NCI-H2227 (cell line): ENCODE measurements around the gene CACNA1S.

ENCODE experiments used
- DNase-seq: peaks from one replicate; lab custom pipeline; 2025; ENCODE audit not compliant: unreplicated experiment; lab: John Stamatoyannopoulos, UW

The CACNA1S gene

DNA sequence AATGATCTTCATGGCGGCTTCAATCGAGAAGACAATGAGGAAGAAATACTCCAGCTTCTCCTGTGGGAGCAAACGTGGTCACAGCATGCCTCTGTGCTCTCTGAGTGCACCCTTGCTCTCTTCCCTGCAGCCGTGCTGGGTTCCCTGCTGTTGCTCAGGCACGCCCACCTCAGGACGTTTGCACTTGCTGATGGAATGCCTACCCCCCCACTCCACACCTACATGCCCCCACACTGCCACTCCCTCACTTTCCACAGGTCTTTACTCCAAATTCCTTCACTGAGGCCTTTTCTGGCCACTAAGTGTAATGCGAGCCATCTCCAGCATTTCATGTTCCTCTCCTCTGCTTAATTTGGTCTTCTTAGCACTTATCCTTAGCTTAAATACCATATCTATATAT is 18.3 kb downstream of the CACNA1S start:
- DNase-seq: no peak

DNA sequence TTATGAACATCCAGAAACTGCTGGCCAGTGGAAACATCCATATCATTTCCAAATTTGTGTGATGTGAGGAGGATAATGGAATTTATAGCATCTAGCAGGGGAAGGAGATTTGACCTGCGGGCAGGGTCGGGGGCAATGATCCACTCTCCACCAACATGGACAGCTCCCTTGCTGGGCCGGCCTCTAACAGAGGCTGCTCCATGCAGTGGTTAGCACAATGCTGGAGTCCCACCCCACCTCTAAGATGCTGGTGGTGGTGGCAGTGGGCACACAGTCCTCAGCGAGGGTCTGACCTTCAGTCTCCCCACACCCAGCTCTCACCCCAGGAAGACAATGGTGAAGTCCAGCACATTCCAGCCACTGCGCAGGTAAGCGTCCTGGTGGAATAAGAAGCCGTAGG is 18.7 kb downstream of the CACNA1S start:
- DNase-seq: no peak

DNA sequence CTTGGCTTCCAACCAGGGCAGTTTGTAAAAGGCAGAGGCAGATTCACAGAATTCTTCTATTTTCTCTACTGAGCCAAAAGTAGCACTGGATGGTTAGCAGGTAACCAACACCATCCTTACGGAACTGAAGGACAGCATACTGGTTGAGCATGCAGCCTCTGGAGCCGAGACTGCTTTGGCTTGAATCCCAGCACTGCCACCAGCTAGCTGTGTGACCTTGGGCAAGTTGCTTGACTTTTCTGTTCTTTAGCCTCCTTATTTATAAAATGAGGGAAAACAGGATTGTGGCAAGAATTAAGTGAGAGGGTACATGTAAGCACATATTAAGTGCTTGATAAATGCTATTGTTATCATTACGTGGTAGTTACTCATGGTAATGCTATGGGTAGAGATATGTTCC is 19.5 kb downstream of the CACNA1S start:
- DNase-seq: no peak

DNA sequence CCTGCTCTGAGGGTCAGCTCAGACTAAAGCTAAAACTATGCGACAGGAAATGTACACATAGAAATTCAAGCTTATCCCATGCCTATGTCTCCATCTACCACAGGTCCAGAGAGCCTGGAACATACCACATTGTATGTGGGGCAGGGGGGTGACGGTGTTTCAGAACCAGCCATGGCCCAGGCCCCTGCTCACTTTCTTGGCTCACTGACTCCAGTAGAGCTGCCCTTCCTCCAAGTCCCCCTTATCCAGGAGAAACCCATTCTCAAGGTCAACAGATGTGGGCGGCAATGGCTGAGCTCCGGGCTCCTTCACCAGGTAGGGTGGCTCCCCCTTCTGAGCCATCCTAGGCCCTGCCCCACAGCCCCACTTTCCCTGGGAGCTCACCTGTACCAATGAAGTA is 21.0 kb downstream of the CACNA1S start:
- DNase-seq: no peak

- DNase-seq: no peak
These were observed 21.7 kb downstream of the CACNA1S start for GRCh38 chr1:201090541-201090940.

DNA sequence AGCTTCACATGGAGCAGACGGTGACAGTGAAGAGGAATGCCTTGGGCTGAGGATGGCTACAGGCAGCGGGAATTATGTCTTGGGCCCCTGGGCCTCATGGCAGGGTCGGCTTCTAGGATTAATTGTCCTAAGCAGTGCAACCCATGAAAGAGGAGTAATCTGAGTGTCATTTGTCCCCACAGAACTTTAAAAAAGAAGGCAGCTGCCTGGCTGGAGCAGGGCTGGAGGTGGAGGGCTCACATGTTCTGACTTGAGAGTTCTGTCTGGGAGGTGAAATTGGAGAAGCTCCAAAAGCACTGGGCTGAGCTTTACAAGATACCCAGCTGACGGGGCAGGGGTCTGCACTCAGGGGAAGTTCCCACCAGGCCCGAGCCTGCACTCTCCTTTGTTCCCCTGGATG is 22.6 kb downstream of the CACNA1S start:
- DNase-seq: no peak

GRCh38 chr1:201088901-201089525 is 23.2 kb downstream of the CACNA1S start:
- no peak for DNase-seq

DNA sequence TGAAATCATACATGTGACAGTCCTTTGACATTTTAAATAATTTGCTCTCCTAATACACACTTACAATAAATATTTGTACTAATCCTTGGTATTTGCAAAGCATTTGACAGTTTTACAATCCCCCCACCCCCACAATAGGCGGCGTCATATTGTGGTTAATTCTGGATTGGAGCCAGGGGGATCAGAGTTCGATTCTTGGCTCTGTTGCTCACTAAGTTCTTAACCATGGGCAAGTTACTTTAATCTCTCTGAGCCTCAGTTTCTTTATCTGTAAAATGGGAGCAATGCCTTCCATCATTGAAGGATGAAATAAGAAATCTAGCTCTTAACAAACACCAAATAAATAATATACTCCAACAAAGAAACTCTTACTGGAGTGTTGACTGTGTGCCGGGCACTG is 23.8 kb downstream of the CACNA1S start:
- no peak for DNase-seq

DNA sequence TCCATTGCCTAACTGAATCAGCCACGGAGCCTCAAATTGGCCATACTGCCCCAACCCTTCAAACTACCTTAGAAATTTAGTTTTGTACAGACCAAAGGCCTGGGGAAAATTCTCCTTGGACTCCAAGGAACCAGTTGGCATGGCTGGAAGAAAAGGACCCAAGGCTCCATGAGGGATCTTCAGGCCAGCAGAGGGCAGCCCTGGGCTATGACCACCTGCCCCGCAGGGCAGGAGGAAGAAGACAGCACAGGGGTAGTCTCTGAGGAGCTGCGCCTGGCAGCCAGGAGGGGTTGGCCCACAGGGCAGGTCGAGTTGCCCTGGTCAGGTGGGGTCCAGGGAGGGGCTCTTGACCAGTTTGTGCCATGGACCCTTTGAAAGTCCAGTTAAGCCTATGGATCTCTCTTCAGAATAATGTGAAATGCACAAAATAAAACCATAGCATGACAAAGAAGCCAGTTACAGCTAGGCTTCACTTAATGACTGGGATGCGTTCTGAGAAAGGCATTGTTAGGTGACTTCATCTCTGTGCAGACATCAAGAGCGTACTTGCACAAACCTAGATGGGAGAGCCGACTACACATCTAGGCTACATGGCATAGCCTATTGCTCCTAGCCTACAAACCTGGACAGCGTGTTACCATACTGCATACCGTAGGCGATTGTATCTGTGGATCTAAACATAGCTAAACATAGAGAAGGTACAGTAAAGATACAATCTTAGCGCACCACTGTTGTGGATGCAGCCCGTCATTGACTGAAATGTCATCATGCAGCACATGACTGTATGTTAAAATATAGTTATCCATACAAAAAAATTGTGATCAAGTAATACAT is 26.1 kb downstream of the CACNA1S start:
- no peak for DNase-seq

DNA sequence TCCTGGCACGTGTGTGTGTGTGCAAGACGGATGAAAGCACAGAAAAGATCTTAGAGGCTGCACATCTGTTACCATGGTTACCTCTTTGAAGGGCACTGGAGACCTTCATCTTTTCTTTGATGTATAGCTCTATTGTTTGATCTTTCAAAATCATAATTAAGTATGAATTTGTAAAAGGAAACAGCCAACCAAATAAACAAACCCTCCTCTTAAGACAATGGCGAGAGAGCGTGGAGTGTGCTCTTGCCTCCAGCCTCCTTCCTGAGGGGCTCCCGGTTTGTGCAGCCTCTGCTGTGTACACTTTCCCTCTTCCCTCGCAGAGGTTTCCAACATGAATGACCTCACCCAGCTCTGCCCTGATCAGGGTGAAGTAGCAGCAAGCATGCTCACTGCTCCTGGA is 27.9 kb downstream of the CACNA1S start:
- DNase-seq: peak; percentile 73

GRCh38 chr1:201083741-201084140 is 28.5 kb downstream of the CACNA1S start:
- DNase-seq: no peak

GRCh38 chr1:201080135-201080534 is 32.1 kb downstream of the CACNA1S start:
- DNase-seq: no peak

DNA sequence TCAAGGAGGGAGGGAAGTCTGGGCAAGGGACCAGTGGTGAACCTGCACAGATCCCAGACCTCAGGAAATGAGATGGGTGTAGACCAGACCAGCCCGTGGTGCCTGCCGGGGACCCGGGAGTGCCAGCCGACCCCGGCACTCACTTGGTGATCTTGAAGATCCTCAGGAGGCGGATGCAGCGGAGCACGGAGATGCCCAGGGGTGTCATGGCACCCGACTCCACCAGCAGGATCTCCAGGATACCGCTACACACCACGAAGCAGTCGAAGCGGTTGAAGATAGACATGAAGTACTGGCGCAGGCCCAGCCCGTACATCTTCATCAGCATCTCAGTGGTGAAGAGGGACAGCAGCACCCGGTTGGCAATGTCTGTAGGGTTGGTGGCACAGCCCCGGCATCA is 34.5 kb downstream of the CACNA1S start:
- DNase-seq: no peak

DNA sequence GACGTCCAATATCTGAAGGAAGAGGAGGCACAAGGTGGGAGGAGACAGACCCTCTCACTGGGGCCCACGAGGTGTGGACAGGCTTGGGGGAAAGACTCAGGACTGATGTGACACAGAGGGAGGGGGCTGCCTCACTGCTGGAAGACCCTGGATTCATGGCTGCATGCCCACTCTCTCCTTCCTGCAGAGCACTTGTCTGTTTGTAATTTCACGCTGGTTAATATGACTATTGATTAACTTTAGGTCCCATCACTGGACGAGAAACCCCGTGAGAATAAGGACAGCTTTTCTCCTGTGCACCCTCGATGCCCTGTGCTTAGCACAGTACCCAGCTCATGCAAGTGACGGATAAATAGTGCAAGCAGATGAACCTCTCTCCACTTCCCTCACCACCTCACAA is 35.1 kb downstream of the CACNA1S start:
- DNase-seq: no peak

- DNase-seq: no peak
These were observed 36.1 kb downstream of the CACNA1S start for GRCh38 chr1:201076092-201076491.

GRCh38 chr1:201074018-201074417 is 38.2 kb downstream of the CACNA1S start:
- no peak for DNase-seq

GRCh38 chr1:201072922-201073321 is 39.3 kb downstream of the CACNA1S start:
- no peak for DNase-seq

GRCh38 chr1:201072149-201072548 is 40.1 kb downstream of the CACNA1S start:
- DNase-seq: no peak

- DNase-seq: peak; percentile 21
These were observed 42.6 kb downstream of the CACNA1S start for GRCh38 chr1:201069636-201070035.

DNA sequence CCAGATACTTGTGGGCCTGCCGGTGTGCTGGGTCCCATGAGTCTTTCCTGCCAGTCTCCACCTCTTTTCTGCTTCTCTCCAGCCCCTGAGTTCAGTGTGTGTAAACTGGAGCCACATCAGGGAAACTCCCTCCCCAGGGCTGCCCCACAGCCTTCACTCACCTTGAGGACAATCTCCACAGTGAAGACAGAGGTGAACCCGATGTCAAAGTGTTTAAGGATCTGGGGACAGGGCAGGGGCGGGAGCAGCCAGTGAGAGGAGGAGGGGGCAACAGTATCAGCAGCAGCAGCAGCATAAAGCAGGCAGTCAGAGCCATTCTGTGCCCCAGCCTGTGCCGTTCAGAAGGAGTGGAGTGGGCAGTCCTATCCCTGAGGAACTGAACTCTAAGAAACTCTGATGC is 43.2 kb downstream of the CACNA1S start:
- DNase-seq: no peak

- DNase-seq: no peak
These were observed 45.2 kb downstream of the CACNA1S start for GRCh38 chr1:201066986-201067385.

DNA sequence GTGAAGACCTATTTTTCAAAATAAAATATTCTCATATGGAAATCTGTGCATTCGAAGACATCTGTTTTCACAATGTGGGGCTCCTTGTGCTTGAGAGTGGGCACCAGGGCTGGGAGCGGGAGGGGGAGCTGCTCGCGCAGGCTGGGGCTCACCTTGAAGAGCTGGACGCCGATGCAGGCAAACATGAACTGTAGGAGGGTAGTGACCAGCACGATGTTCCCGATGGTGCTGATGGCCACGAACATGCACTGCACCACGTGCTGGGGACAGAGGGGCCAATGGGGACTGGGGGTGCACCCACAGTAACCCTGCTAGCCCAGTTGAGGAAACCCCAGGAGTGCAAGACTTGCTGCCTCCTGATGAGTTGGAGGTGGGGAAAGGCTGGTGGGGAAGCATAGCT is 46.5 kb downstream of the CACNA1S start:
- no peak for DNase-seq

DNA sequence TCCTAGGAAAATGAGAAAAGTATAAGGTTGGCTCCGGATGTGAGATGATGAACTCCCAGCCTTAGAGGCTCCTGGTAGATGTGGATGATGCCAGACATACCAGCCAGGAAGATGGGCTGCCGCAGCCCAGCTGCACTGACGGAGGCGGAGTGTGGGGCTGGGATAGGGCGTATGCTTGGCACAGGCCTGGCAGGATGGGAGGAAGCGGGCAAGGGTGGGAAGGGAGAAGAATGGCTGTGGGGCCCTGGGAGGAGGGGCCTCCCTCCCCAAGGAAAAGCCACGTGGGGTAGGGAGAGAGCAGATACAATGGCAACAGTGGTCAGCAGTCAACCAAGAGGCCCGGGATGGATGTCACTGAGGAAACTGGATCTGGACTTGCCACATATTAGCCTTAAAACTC is 47.4 kb downstream of the CACNA1S start:
- DNase-seq: no peak
